HEK293 (cell line): ENCODE measurements around the gene NEK8.

Experiments used
- GLI2 ChIP-seq: fragments of 450-650 bp; formaldehyde crosslinking; IDR thresholded peaks from 2 replicates; pipeline ENCODE4; 2017; ENCODE audit warnings: missing biosample characterization, missing genetic modification characterization, low read depth, borderline replicate concordance
- KLF16 ChIP-seq: fragments of 450-650 bp; formaldehyde crosslinking; IDR thresholded peaks from 2 replicates; pipeline ENCODE4 v1.5.1; 2017; ENCODE audit warnings: missing biosample characterization, missing genetic modification characterization
- KLF7 ChIP-seq: fragments of 450-650 bp; formaldehyde crosslinking; IDR thresholded peaks from 2 replicates; pipeline ENCODE4 v1.5.1; 2016; ENCODE audit warnings: missing biosample characterization, missing genetic modification characterization, borderline replicate concordance
- KLF9 ChIP-seq: fragments of 450-650 bp; formaldehyde crosslinking; IDR thresholded peaks from 2 replicates; pipeline ENCODE4 v1.5.1; 2016; ENCODE audit warnings: missing biosample characterization, missing genetic modification characterization, low read depth
- REPIN1 ChIP-seq: fragments of 450-650 bp; formaldehyde crosslinking; IDR thresholded peaks from 2 replicates; pipeline ENCODE4 v1.5.1; 2017; ENCODE audit warnings: missing biosample characterization, missing genetic modification characterization, low read depth
- SETDB1 ChIP-seq: IDR thresholded peaks from one replicate; pipeline ENCODE4 v1.6.1; 2017; ENCODE audit warnings: mild to moderate bottlenecking, low read length, moderate library complexity, mixed read lengths; ENCODE audit not compliant: insufficient read length
- SP7 ChIP-seq: fragments of 450-650 bp; formaldehyde crosslinking; IDR thresholded peaks from 2 replicates; pipeline ENCODE4 v1.5.1; 2016; ENCODE audit warnings: missing biosample characterization, missing genetic modification characterization
- ZBTB7A ChIP-seq: fragments of 450-650 bp; formaldehyde crosslinking; IDR thresholded peaks from 2 replicates; pipeline ENCODE4 v1.5.1; 2016; ENCODE audit warnings: low read depth, missing biosample characterization, missing genetic modification characterization
- ZFP41 ChIP-seq: fragments of 450-650 bp; formaldehyde crosslinking; IDR thresholded peaks from 2 replicates; pipeline ENCODE4 v1.5.1; 2016; ENCODE audit warnings: missing biosample characterization, missing genetic modification characterization, borderline replicate concordance
- ZNF133 ChIP-seq: fragments of 450-650 bp; formaldehyde crosslinking; IDR thresholded peaks from 2 replicates; pipeline ENCODE4 v1.5.1; 2016; ENCODE audit warnings: missing biosample characterization, missing genetic modification characterization
- ZNF155 ChIP-seq: fragments of 450-650 bp; formaldehyde crosslinking; IDR thresholded peaks from 2 replicates; pipeline ENCODE4 v1.5.1; 2016; ENCODE audit warnings: missing biosample characterization, missing genetic modification characterization
- ZNF16 ChIP-seq: fragments of 450-650 bp; formaldehyde crosslinking; IDR thresholded peaks from 2 replicates; pipeline ENCODE4 v1.5.1; 2016; ENCODE audit warnings: low read depth, missing biosample characterization, missing genetic modification characterization
- ZNF174 ChIP-seq: fragments of 450-650 bp; formaldehyde crosslinking; IDR thresholded peaks from 2 replicates; pipeline ENCODE4 v1.5.0; 2017; ENCODE audit warnings: missing biosample characterization, mild to moderate bottlenecking, missing genetic modification characterization
- ZNF211 ChIP-seq: fragments of 450-650 bp; formaldehyde crosslinking; IDR thresholded peaks from 2 replicates; pipeline ENCODE4 v1.5.1; 2016; ENCODE audit warnings: low read depth, missing biosample characterization, missing genetic modification characterization
- ZNF354C ChIP-seq: fragments of 450-650 bp; formaldehyde crosslinking; IDR thresholded peaks from 2 replicates; pipeline ENCODE4 v1.5.1; 2016; ENCODE audit warnings: missing biosample characterization, missing genetic modification characterization, low read depth, borderline replicate concordance
- ZNF426 ChIP-seq: fragments of 450-650 bp; formaldehyde crosslinking; IDR thresholded peaks from 2 replicates; pipeline ENCODE4 v1.5.1; 2017; ENCODE audit warnings: missing biosample characterization, missing genetic modification characterization, mild to moderate bottlenecking, inconsistent platforms, moderate library complexity
- ZNF510 ChIP-seq: fragments of 450-650 bp; formaldehyde crosslinking; IDR thresholded peaks from 2 replicates; pipeline ENCODE4 v1.5.1; 2018; ENCODE audit warnings: mild to moderate bottlenecking, missing genetic modification characterization, missing biosample characterization; ENCODE audit not compliant: insufficient replicate concordance
- ZNF529 ChIP-seq: fragments of 450-650 bp; formaldehyde crosslinking; IDR thresholded peaks from 2 replicates; pipeline ENCODE4 v1.5.1; 2017; ENCODE audit warnings: missing genetic modification characterization, missing biosample characterization; ENCODE audit not compliant: insufficient replicate concordance
- ZNF530 ChIP-seq: fragments of 450-650 bp; formaldehyde crosslinking; IDR thresholded peaks from 2 replicates; pipeline ENCODE4 v1.5.1; 2016; ENCODE audit warnings: low read depth, missing biosample characterization, missing genetic modification characterization
- ZNF596 ChIP-seq: fragments of 450-650 bp; IDR thresholded peaks from 2 replicates; pipeline ENCODE4 v1.5.0; 2018; ENCODE audit warnings: missing biosample characterization, mild to moderate bottlenecking, missing genetic modification characterization, moderate library complexity
- ZNF624 ChIP-seq: fragments of 450-650 bp; formaldehyde crosslinking; IDR thresholded peaks from 2 replicates; pipeline ENCODE4 v1.5.1; 2017; ENCODE audit warnings: missing biosample characterization, missing genetic modification characterization
- ZNF768 ChIP-seq: fragments of 450-650 bp; formaldehyde crosslinking; IDR thresholded peaks from 2 replicates; pipeline ENCODE4 v1.5.1; 2018; ENCODE audit warnings: missing biosample characterization, mild to moderate bottlenecking, missing genetic modification characterization
- ZNF830 ChIP-seq: fragments of 450-650 bp; IDR thresholded peaks from 2 replicates; pipeline ENCODE4 v1.5.0; 2018; ENCODE audit warnings: missing biosample characterization, missing genetic modification characterization, low read depth, mild to moderate bottlenecking, moderate library complexity
- ZSCAN23 ChIP-seq: fragments of 450-650 bp; formaldehyde crosslinking; IDR thresholded peaks from 2 replicates; pipeline ENCODE4 v1.5.1; 2016; ENCODE audit warnings: missing biosample characterization, missing genetic modification characterization
- TF ChIP-seq, protein P1 (sequence below): fragments of 450-650 bp; formaldehyde crosslinking; IDR thresholded peaks from 2 replicates; pipeline ENCODE4 v1.5.1; 2016; ENCODE audit warnings: missing biosample characterization, missing genetic modification characterization, borderline replicate concordance
- TF ChIP-seq, protein P2 (sequence below): fragments of 450-650 bp; formaldehyde crosslinking; IDR thresholded peaks from 2 replicates; pipeline ENCODE4 v1.5.1; 2016; ENCODE audit warnings: missing biosample characterization, missing genetic modification characterization
- TF ChIP-seq, protein P3 (sequence below): IDR thresholded peaks from 2 replicates; pipeline ENCODE4 v1.6.1; 2011; ENCODE audit warnings: mild to moderate bottlenecking, low read depth, low read length, borderline replicate concordance
- TF ChIP-seq, protein P4 (sequence below): fragments of 450-650 bp; formaldehyde crosslinking; IDR thresholded peaks from 2 replicates; pipeline ENCODE4 v1.5.1; 2016; ENCODE audit warnings: missing biosample characterization, missing genetic modification characterization
- TF ChIP-seq, protein P5 (sequence below): fragments of 450-650 bp; formaldehyde crosslinking; IDR thresholded peaks from 2 replicates; pipeline ENCODE4 v1.5.1; 2017; ENCODE audit warnings: missing biosample characterization, missing genetic modification characterization

Gene NEK8

DNA sequence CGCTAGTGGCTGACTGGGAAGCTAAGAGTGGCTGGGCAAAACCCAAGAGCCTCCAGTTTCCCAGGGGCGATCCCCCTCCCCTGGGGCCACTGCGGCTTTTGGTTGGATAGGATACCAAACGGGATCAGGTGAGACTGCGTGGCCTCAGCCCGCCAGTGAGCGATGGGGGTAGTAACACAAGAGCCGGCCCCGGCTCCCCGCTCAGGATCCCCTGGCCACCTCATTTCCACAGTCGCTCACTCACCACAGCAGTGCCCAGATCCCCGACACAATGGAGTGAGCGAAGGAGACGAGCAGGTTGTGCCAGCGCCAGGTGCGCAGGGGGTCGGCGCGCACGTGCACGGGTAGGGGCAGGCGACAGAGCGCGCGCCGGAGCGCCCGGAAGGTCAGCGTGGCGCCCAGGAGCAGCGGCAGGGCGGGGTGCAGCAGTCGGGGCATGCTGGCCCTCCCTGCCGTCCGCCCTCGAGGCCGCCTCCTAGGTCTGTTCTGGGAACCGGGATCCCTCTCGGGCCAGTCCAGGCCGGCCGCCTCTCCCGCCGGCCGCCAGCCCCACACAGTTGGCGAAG, 2.8 kb upstream of the NEK8 start (continued):
- TF ChIP-seq, protein P1, sequence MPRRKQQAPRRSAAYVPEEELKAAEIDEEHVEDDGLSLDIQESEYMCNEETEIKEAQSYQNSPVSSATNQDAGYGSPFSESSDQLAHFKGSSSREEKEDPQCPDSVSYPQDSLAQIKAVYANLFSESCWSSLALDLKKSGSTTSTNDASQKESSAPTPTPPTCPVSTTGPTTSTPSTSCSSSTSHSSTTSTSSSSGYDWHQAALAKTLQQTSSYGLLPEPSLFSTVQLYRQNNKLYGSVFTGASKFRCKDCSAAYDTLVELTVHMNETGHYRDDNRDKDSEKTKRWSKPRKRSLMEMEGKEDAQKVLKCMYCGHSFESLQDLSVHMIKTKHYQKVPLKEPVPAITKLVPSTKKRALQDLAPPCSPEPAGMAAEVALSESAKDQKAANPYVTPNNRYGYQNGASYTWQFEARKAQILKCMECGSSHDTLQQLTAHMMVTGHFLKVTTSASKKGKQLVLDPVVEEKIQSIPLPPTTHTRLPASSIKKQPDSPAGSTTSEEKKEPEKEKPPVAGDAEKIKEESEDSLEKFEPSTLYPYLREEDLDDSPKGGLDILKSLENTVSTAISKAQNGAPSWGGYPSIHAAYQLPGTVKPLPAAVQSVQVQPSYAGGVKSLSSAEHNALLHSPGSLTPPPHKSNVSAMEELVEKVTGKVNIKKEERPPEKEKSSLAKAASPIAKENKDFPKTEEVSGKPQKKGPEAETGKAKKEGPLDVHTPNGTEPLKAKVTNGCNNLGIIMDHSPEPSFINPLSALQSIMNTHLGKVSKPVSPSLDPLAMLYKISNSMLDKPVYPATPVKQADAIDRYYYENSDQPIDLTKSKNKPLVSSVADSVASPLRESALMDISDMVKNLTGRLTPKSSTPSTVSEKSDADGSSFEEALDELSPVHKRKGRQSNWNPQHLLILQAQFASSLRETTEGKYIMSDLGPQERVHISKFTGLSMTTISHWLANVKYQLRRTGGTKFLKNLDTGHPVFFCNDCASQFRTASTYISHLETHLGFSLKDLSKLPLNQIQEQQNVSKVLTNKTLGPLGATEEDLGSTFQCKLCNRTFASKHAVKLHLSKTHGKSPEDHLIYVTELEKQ (tag by site-specific recombination): peak; percentile 33; the same call in 1 of the 2 replicates
- TF ChIP-seq, protein P2, sequence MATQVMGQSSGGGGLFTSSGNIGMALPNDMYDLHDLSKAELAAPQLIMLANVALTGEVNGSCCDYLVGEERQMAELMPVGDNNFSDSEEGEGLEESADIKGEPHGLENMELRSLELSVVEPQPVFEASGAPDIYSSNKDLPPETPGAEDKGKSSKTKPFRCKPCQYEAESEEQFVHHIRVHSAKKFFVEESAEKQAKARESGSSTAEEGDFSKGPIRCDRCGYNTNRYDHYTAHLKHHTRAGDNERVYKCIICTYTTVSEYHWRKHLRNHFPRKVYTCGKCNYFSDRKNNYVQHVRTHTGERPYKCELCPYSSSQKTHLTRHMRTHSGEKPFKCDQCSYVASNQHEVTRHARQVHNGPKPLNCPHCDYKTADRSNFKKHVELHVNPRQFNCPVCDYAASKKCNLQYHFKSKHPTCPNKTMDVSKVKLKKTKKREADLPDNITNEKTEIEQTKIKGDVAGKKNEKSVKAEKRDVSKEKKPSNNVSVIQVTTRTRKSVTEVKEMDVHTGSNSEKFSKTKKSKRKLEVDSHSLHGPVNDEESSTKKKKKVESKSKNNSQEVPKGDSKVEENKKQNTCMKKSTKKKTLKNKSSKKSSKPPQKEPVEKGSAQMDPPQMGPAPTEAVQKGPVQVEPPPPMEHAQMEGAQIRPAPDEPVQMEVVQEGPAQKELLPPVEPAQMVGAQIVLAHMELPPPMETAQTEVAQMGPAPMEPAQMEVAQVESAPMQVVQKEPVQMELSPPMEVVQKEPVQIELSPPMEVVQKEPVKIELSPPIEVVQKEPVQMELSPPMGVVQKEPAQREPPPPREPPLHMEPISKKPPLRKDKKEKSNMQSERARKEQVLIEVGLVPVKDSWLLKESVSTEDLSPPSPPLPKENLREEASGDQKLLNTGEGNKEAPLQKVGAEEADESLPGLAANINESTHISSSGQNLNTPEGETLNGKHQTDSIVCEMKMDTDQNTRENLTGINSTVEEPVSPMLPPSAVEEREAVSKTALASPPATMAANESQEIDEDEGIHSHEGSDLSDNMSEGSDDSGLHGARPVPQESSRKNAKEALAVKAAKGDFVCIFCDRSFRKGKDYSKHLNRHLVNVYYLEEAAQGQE (tag by site-specific recombination): no peak
- TF ChIP-seq, protein P3, sequence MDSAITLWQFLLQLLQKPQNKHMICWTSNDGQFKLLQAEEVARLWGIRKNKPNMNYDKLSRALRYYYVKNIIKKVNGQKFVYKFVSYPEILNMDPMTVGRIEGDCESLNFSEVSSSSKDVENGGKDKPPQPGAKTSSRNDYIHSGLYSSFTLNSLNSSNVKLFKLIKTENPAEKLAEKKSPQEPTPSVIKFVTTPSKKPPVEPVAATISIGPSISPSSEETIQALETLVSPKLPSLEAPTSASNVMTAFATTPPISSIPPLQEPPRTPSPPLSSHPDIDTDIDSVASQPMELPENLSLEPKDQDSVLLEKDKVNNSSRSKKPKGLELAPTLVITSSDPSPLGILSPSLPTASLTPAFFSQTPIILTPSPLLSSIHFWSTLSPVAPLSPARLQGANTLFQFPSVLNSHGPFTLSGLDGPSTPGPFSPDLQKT: no peak
- TF ChIP-seq ZSCAN23 (tag by site-specific recombination) (0 out of 2 replicates have a peak, but pooled peaks have one; percentile 7), ZNF426 (no peak), ZFP41 (no peak), ZNF174 (tag by site-specific recombination) (no peak), GLI2 (no peak; the same call in 1 of the 2 replicates), ZNF830 (tag by site-specific recombination) (no peak), ZNF155 (tag by site-specific recombination) (no peak), ZNF596 (tag by site-specific recombination) (no peak), SP7 (tag by site-specific recombination) (peak; percentile 39), KLF9 (tag by site-specific recombination) (no peak; the same call in 1 of the 2 replicates), ZNF530 (tag by site-specific recombination) (no peak), ZNF211 (no peak), ZNF133 (tag by site-specific recombination) (peak; percentile 24; the same call in 1 of the 2 replicates), ZNF354C (tag by site-specific recombination) (no peak), ZNF510 (tag by site-specific recombination) (no peak), ZBTB7A (tag by site-specific recombination) (peak; percentile 68; the same call in 1 of the 2 replicates), KLF16 (tag by site-specific recombination) (peak; percentile 12; the same call in 1 of the 2 replicates), SETDB1 (no peak), KLF7 (peak; percentile 35; the same call in 1 of the 2 replicates), ZNF529 (tag by site-specific recombination) (no peak), ZNF768 (tag by site-specific recombination) (no peak), REPIN1 (tag by site-specific recombination) (no peak; the same call in 1 of the 2 replicates), ZNF16 (no peak), ZNF624 (no peak)
- TF ChIP-seq, protein P4, sequence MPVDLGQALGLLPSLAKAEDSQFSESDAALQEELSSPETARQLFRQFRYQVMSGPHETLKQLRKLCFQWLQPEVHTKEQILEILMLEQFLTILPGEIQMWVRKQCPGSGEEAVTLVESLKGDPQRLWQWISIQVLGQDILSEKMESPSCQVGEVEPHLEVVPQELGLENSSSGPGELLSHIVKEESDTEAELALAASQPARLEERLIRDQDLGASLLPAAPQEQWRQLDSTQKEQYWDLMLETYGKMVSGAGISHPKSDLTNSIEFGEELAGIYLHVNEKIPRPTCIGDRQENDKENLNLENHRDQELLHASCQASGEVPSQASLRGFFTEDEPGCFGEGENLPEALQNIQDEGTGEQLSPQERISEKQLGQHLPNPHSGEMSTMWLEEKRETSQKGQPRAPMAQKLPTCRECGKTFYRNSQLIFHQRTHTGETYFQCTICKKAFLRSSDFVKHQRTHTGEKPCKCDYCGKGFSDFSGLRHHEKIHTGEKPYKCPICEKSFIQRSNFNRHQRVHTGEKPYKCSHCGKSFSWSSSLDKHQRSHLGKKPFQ (tag by site-specific recombination): no peak
- TF ChIP-seq, protein P5, sequence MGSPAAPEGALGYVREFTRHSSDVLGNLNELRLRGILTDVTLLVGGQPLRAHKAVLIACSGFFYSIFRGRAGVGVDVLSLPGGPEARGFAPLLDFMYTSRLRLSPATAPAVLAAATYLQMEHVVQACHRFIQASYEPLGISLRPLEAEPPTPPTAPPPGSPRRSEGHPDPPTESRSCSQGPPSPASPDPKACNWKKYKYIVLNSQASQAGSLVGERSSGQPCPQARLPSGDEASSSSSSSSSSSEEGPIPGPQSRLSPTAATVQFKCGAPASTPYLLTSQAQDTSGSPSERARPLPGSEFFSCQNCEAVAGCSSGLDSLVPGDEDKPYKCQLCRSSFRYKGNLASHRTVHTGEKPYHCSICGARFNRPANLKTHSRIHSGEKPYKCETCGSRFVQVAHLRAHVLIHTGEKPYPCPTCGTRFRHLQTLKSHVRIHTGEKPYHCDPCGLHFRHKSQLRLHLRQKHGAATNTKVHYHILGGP (tag by site-specific recombination): no peak
